Activated naive CD4-positive, alpha-beta T cell treated with anti-CD3 and anti-CD28 coated beads, Interleukin-2, amount 50 U/mL, for 24 hours (primary cell): ENCODE results near the gene IVNS1ABP.
A peak's percentile ranks its signal among the peaks of the same experiment; 100 is the strongest.
"Not testable (repeated sequence)": the region's sequence is repeated elsewhere in the genome, so short reads cannot be mapped to it uniquely, and the experiment has no call there.

Source experiments
- H3K27ac Mint-ChIP-seq: one replicate; pipeline ENCODE4 v1.8.0; 2021; ENCODE audit warnings: mild to moderate bottlenecking, mixed read lengths
- H3K27me3 Mint-ChIP-seq: one replicate; pipeline ENCODE4 v1.8.0; 2021; ENCODE audit warnings: mixed read lengths
- H3K36me3 Mint-ChIP-seq: one replicate; pipeline ENCODE4 v1.8.0; 2021; ENCODE audit warnings: mixed read lengths
- H3K4me1 Mint-ChIP-seq: one replicate; pipeline ENCODE4 v1.8.0; 2021; ENCODE audit warnings: mixed read lengths
- H3K4me3 Mint-ChIP-seq: one replicate; pipeline ENCODE4 v1.8.0; 2021; ENCODE audit warnings: mild to moderate bottlenecking, mixed read lengths
- H3K9me3 Mint-ChIP-seq: one replicate; pipeline ENCODE4 v1.8.0; 2021; ENCODE audit warnings: mixed read lengths

Gene IVNS1ABP

DNA sequence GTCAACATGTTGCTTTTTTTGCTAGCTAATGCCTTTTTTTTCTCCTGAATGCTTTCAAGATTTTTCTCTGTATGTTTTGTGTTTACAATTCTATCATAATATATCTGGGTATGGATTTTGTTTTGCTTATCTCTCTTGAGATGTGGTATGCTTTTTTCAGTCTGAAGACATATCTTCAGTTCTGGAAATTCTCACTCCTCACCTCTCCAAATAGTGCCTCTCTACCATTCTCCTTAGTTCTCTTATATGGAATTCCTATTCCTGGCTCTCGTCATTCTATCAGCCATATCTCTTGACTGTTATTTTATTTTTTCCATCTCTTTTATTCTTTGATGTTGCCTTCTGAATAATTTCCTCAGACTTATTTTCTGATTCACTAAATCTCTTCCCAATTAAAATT is 58.4 kb downstream of the IVNS1ABP start:
- Mint-ChIP-seq H3K9me3 (peaks cover 14% of the 10 kb centered on the region), H3K4me1 (peaks cover 24% of the 10 kb centered on the region), H3K27me3 (no peaks in the 10 kb centered on the region), H3K27ac (no peak overlapping the region), H3K36me3 (peaks cover 10% of the 10 kb centered on the region), H3K4me3 (no peak overlapping the region)

DNA sequence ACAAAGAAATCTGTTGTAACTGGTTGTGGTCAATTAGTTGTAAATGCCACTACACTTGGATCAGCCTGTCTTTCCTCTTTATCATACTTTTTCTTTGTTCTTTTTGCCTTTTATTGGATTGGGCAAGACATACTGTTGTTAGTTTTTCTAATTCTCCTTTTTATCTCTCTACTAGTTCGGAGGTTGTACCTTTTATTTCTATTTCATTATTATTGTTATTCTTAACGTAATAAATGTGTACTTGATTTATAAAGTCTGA is 59.2 kb downstream of the IVNS1ABP start:
- Mint-ChIP-seq H3K4me1 (peaks cover 24% of the 10 kb centered on the region), H3K9me3 (peaks cover 14% of the 10 kb centered on the region), H3K4me3 (no peak overlapping the region), H3K27ac (no peak overlapping the region), H3K27me3 (no peaks in the 10 kb centered on the region), H3K36me3 (peaks cover 10% of the 10 kb centered on the region)

- Mint-ChIP-seq H3K4me1 (peaks cover 24% of the 10 kb centered on the region), H3K27ac (peak overlapping the region; percentile 30), H3K9me3 (peaks cover 14% of the 10 kb centered on the region)
- not testable (repeated sequence) for H3K27me3 Mint-ChIP-seq, H3K4me3 Mint-ChIP-seq, H3K36me3 Mint-ChIP-seq
Observed at GRCh38 chr1:185257116-185257949, 59.7 kb downstream of the IVNS1ABP start.

GRCh38 chr1:185255595-185255994 is 61.4 kb downstream of the IVNS1ABP start:
- not testable (repeated sequence) for H3K27ac Mint-ChIP-seq, H3K4me3 Mint-ChIP-seq, H3K27me3 Mint-ChIP-seq, H3K36me3 Mint-ChIP-seq
- Mint-ChIP-seq H3K9me3 (peaks cover 14% of the 10 kb centered on the region), H3K4me1 (peaks cover 27% of the 10 kb centered on the region)

- not testable (repeated sequence) for H3K36me3 Mint-ChIP-seq, H3K27ac Mint-ChIP-seq, H3K4me3 Mint-ChIP-seq, H3K9me3 Mint-ChIP-seq, H3K27me3 Mint-ChIP-seq
- H3K4me1 Mint-ChIP-seq, result peaks cover 20% of the 10 kb centered on the region
Observed at GRCh38 chr1:185252404-185252803, 64.6 kb downstream of the IVNS1ABP start.

- H3K9me3 Mint-ChIP-seq, H3K36me3 Mint-ChIP-seq, H3K27ac Mint-ChIP-seq, H3K4me3 Mint-ChIP-seq, H3K27me3 Mint-ChIP-seq: not testable (repeated sequence)
- peaks cover 19% of the 10 kb centered on the region for H3K4me1 Mint-ChIP-seq
Observed at GRCh38 chr1:185251928-185252327, 65.1 kb downstream of the IVNS1ABP start.

DNA sequence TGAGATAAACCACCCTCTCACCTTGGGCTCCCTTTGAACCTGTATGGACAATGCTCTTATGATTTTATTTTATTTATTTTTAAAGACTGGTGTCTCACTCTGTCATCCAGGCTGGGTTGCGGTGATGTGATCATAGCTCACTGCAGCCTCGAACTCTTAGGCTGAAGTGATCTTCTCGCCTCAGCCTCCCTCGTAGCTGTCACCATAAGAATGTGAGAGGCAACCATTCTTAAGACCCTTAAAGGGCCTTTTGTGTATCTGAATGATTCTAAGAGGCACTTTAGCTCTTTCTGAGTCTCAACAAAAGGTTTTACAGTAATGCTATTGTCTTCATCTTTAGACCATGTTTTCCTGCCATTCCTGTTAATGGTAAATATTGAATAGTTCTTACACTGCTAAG is 67.0 kb downstream of the IVNS1ABP start:
- Mint-ChIP-seq H3K4me1 (peaks cover 15% of the 10 kb centered on the region), H3K4me3 (no peak overlapping the region), H3K9me3 (no peaks in the 10 kb centered on the region), H3K27ac (no peak overlapping the region), H3K36me3 (peaks cover 4% of the 10 kb centered on the region), H3K27me3 (no peaks in the 10 kb centered on the region)

DNA sequence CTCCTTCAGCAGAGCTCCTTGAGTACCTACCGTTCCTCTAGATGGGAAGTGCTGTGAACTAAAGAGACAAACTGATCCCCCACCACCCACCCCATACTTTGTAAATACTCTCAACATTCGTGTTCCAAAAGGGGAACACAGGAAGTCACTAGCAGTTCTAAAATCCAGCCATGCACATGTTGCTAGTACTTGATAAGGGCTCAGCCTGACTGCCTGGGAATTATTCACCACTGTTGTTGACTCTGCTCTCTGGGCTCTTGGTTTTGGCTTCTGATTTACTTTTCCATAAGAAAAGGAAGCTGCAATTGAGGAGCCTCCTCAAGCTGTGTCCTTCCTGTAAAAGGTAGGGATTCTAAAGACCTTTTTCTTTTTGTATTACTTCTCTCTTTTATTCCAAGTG is 67.5 kb downstream of the IVNS1ABP start:
- Mint-ChIP-seq H3K27me3 (no peaks in the 10 kb centered on the region), H3K4me3 (no peak overlapping the region), H3K27ac (no peak overlapping the region), H3K9me3 (no peaks in the 10 kb centered on the region), H3K36me3 (no peaks in the 10 kb centered on the region), H3K4me1 (peaks cover 15% of the 10 kb centered on the region)
